Testis (tissue), 2 donors: ENCODE data around the gene SPECC1L.

ENCODE experiments used
- CTCF ChIP-seq, 3 experiments: fragments of 450-650 bp in 2 of 3; fragments of 200-600 bp in 1 of 3; sonication (generic) in 1 of 3; IDR thresholded peaks; one replicate each; pipeline ENCODE4 v1.5.1; 2016 to 2019; ENCODE audit warnings: antibody characterized with exemption in 3 of 3, mild to moderate bottlenecking in 2 of 3, moderate library complexity in 1 of 3
- POLR2A ChIP-seq: fragments of 450-650 bp; IDR thresholded peaks from one replicate; pipeline ENCODE4 v1.6.1; 2017; ENCODE audit warnings: antibody characterized with exemption, mild to moderate bottlenecking, moderate library complexity

GRCh38 chr22:24363243-24363642 is 92.6 kb downstream of the SPECC1L start:
- TF ChIP-seq CTCF (IDR thresholded peaks at IDR 0.05) (no peak), POLR2A (no peak)
